ENCODE measurements around the gene COP1.

GRCh38 chr1:176051402-176051801 lies 155.7 kb downstream of the COP1 start:
- no peak for TF ChIP-seq CTCF (IDR thresholded peaks at IDR 0.05)
- TF ChIP-seq POLR2A (IDR thresholded peaks at IDR 0.05) = no peak
